ENCODE results near the gene ZNG1B.
"Not testable (repeated sequence)": the region's sequence is repeated elsewhere in the genome, so short reads cannot be mapped to it uniquely, and the experiment has no call there.

Gene ZNG1B

DNA sequence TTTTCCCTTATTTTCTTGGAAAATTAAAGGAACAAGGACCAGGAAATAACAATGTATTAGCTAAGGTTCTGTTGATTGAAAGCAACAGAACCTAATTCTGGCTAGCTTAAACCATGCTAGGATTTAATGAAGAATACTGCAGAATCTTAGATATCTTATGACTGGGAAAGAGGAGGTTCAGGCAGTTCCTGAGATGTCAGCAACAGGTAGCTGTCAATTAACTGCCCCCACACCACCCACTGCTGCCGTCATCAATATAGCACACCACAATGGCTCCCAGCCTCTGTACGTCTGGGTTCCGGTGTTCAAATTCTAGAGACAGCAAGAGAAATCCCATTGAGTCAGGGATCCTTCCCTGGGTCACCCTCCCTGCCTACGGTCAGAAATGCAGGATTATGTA lies 95.5 kb downstream of the ZNG1B start:
- H3K27ac ChIP-seq (ENCODE audit: low read depth, low read length): not testable (repeated sequence)

DNA sequence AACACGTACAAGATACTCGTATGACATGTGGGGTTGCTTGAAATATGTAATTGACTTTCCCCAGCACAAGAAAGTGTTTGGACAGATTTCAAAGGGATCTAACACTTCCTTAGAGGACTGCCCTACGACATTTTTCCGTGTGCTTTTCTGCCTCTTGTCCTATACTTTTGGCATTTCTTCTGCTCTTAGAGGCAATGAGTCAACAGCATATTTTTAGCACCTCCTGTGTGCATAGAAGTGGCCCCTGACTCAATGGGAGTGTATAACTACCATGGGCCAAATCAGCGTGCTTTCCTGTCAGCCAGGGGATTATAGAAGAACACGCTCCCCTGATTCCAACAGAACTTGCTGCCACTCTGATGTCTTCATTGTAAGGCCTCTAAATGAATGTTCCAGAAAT lies 99.1 kb downstream of the ZNG1B start:
- H3K9me3 ChIP-seq (ENCODE audit: low read length); H3K9ac ChIP-seq (ENCODE audit: low read length); H3K4me1 ChIP-seq (ENCODE audit: insufficient read depth, low read length); H3K27ac ChIP-seq (ENCODE audit: low read depth, low read length); H3K27me3 ChIP-seq (ENCODE audit: control insufficient read depth in 1 of 2, insufficient read depth in 2 of 2, low read length in 2 of 2); H3K4me3 ChIP-seq (ENCODE audit: low read depth in 1 of 2, low read length in 2 of 2); H3K36me3 ChIP-seq (ENCODE audit: insufficient read depth, low read length): not testable (repeated sequence)

More for the DNA sequence above, 95.5 kb downstream of the ZNG1B start:
- H3K9me3 ChIP-seq (ENCODE audit: low read length); H3K4me3 ChIP-seq (ENCODE audit: low read depth in 1 of 2, low read length in 2 of 2); H3K27me3 ChIP-seq (ENCODE audit: control insufficient read depth in 1 of 2, insufficient read depth in 2 of 2, low read length in 2 of 2); H3K4me1 ChIP-seq (ENCODE audit: insufficient read depth, low read length); H3K9ac ChIP-seq (ENCODE audit: low read length); H3K36me3 ChIP-seq (ENCODE audit: insufficient read depth, low read length): not testable (repeated sequence)

DNA sequence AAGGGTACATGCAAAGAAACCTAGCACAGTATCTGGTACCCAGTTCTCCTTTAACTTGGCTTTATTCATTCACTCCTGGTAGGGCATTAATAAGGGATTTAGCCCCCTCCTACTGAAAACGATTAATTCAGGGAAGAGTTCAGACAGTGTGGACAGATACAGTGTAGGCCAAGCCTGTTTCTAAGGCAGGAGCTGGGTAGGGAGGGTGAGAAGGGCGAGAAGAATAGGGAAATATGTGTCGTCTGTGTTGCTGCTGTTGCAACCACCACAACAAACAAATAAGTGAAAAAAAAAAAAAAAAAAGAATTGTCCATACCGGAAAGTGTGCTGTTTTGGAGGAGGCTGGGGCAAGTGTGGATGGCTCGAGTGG lies 103.3 kb downstream of the ZNG1B start:
- H3K9me3 ChIP-seq (ENCODE audit: low read length): not testable (repeated sequence)

DNA sequence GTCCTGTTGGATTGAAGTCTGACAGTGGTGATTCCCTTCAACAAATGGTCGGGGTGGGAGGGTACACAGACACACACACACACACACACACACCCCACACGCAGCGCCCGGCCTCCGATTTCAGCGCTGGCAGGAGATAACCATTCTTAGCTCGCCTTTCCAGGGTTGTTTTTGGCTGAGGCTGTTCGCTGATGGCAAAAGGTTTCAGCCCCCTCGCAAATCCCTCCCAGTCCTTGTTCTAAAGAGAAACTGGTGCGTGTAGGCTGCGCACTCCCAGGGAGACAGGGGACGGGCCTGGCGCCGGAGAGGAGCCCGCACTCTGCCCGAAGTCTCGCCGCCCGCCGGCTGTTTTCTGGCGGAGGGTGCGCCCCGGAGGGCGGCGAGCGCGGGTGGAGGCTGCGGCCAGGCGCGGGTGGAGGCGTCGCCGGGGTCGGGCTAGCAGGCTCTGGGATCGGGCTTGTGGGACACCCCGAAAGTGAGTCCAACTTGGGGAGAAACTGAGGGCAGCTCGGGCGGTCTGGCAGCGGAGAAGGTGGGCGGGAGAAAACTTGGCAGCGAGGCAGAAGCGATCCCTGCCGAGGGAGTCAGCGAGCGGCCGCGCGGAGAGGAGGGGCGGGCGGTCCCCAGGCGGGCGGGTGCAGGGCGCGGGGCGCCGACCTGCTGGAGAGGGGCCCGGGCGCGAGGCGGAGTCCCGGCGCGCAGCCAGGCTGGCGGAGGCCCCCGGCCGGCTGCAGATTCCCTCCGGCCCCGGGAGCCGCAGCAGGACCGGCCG lies 103.9 kb downstream of the ZNG1B start:
- Histone ChIP-seq H3K27ac (ENCODE audit: low read depth, low read length) (peak overlapping the region; percentile 63), H3K4me3 (ENCODE audit: low read depth in 1 of 2, low read length in 2 of 2) (peak overlapping the region; percentile 35 to 71)
- not testable (repeated sequence) for H3K4me1 ChIP-seq (ENCODE audit: insufficient read depth, low read length); H3K36me3 ChIP-seq (ENCODE audit: insufficient read depth, low read length); H3K27me3 ChIP-seq (ENCODE audit: control insufficient read depth in 1 of 2, insufficient read depth in 2 of 2, low read length in 2 of 2); H3K9me3 ChIP-seq (ENCODE audit: low read length); H3K9ac ChIP-seq (ENCODE audit: low read length)

More for the DNA sequence above, 103.3 kb downstream of the ZNG1B start:
- peak overlapping the region; percentile 63 for H3K27ac ChIP-seq (ENCODE audit: low read depth, low read length)
- not testable (repeated sequence) for H3K4me3 ChIP-seq (ENCODE audit: low read depth in 1 of 2, low read length in 2 of 2); H3K27me3 ChIP-seq (ENCODE audit: control insufficient read depth in 1 of 2, insufficient read depth in 2 of 2, low read length in 2 of 2); H3K9ac ChIP-seq (ENCODE audit: low read length); H3K4me1 ChIP-seq (ENCODE audit: insufficient read depth, low read length); H3K36me3 ChIP-seq (ENCODE audit: insufficient read depth, low read length)

DNA sequence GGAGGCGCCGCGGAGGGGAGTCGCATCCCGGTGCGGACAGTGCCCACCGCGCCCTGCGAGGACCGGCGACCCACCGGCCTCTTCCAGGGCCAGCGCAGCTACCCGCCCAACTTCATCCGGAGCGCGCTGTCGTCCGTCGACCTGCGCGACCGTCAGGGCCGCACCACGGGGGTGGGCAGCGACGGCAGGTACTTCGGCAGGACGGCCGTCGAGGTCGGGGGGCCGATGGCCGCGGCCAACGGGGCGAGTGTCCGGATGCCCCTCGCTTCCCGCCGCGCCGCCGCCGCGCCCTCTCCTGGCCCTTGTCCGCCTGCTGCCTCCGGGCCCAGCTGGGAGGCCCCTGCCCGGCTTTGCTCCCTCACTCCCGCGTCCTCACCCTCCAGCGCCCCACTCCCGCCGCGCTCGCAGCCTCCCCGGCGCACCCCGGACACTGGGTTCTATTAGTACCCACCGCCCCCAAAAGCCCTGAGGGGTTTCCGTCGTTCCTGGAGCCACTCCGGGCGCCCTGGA lies 104.5 kb downstream of the ZNG1B start:
- Histone ChIP-seq H3K4me3 (ENCODE audit: low read depth in 1 of 2, low read length in 2 of 2) (peak overlapping the region; percentile 35 to 71), H3K27ac (ENCODE audit: low read depth, low read length) (peak overlapping the region; percentile 23)
- H3K27me3 ChIP-seq (ENCODE audit: control insufficient read depth in 1 of 2, insufficient read depth in 2 of 2, low read length in 2 of 2); H3K4me1 ChIP-seq (ENCODE audit: insufficient read depth, low read length); H3K9me3 ChIP-seq (ENCODE audit: low read length); H3K9ac ChIP-seq (ENCODE audit: low read length); H3K36me3 ChIP-seq (ENCODE audit: insufficient read depth, low read length): not testable (repeated sequence)

DNA sequence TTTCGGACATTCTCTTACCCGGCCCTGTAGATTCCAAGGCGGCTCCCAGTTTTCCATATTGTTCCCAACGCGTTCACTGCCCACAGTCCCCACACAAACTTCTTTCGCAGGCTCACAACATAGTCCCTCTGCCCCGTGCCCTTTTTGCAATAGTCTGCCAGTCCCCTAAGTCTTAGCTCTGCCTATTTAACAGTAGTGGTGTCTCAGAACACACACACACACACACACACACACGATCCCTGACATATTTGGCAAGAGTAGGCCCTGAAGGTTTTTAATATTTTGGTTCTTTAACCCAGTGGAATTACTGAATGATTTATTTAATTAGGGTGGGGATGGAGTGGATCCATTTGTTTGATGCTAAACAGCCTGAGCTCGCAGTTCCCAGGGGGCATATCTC lies 105.0 kb downstream of the ZNG1B start:
- not testable (repeated sequence) for H3K27me3 ChIP-seq (ENCODE audit: control insufficient read depth in 1 of 2, insufficient read depth in 2 of 2, low read length in 2 of 2); H3K36me3 ChIP-seq (ENCODE audit: insufficient read depth, low read length); H3K4me3 ChIP-seq (ENCODE audit: low read depth in 1 of 2, low read length in 2 of 2); H3K9me3 ChIP-seq (ENCODE audit: low read length); H3K9ac ChIP-seq (ENCODE audit: low read length); H3K4me1 ChIP-seq (ENCODE audit: insufficient read depth, low read length)
- peak overlapping the region; percentile 23 for H3K27ac ChIP-seq (ENCODE audit: low read depth, low read length)

All from muscle layer of colon (tissue), 2 donors.